H1 (cell line): ENCODE data around the gene PLEKHA3. TPM values are rescaled to one million over a fixed set of nuclear protein-coding genes. Genes with fewer than 3 reads are reported as not detected.

Source experiments
- CTCF ChIA-PET: fragments of 300-600 bp; sonication (Branson Sonifier 250); formaldehyde crosslinking; loops from one replicate; lab custom pipeline; 2021; ENCODE audit not compliant: partially characterized antibody; lab: Charles Lee
- POLR2A ChIA-PET: fragments of 300-600 bp; sonication (Branson Sonifier 250); formaldehyde crosslinking; loops from one replicate; lab custom pipeline; 2021; ENCODE audit warnings: inconsistent platforms; ENCODE audit not compliant: partially characterized antibody; lab: Charles Lee
- DNase-seq, 2 experiments: peaks; one replicate each; pipeline versions ENCODE4 v3.0.0 to v3.0.0-alpha.2; 2010 to 2022; ENCODE audit warnings: low spot score in 2 of 2, low read depth in 1 of 2, mixed read lengths in 1 of 2
- FAIRE-seq: peaks from 2 replicates; lab custom pipeline; 2011; peaks lifted over from hg19 to GRCh38; lab: Jason Lieb, UNC
- H2AFZ ChIP-seq: 2 replicates; pipeline ENCODE4 v1.8.1; 2012; ENCODE audit warnings: low read length, inconsistent platforms
- H2AK5ac ChIP-seq: 2 replicates; pipeline ENCODE4 v1.6.1; 2013; ENCODE audit warnings: low read depth, low read length
- H2BK120ac ChIP-seq: replicated peaks from 2 replicates; pipeline ENCODE3; 2013; ENCODE audit warnings: low read depth, low read length, inconsistent platforms
- H2BK12ac ChIP-seq: 2 replicates; pipeline ENCODE4 v1.6.1; 2013; ENCODE audit warnings: low read depth, low read length
- H2BK15ac ChIP-seq: 2 replicates; pipeline ENCODE4 v1.6.1; 2013; ENCODE audit warnings: low read length
- H2BK20ac ChIP-seq: 2 replicates; pipeline ENCODE4 v1.6.1; 2013; ENCODE audit warnings: low read length
- H2BK5ac ChIP-seq: 2 replicates; pipeline ENCODE4 v1.6.1; 2013; ENCODE audit warnings: low read depth, low read length
- H3K14ac ChIP-seq: 2 replicates; pipeline ENCODE4 v1.6.1; 2013; ENCODE audit warnings: inconsistent platforms; ENCODE audit not compliant: insufficient read length
- H3K18ac ChIP-seq: 2 replicates; pipeline ENCODE4 v1.6.1; 2013; ENCODE audit warnings: low read length; ENCODE audit errors: extremely low read depth
- H3K23ac ChIP-seq: 2 replicates; pipeline ENCODE4 v1.6.1; 2013; ENCODE audit warnings: inconsistent platforms; ENCODE audit not compliant: insufficient read length
- H3K23me2 ChIP-seq: 2 replicates; pipeline ENCODE4 v1.6.1; 2013; ENCODE audit warnings: low read depth, low read length
- H3K27ac ChIP-seq: 2 replicates; pipeline ENCODE4 v1.6.1; 2011; ENCODE audit warnings: low read depth, low read length, inconsistent platforms
- H3K27me3 ChIP-seq, 4 experiments: replicated peaks in 1 of 4; 1 replicate in 1 of 4; 2 replicates in 3 of 4; pipeline versions ENCODE4 v1.6.1 to v1.8.1; 2011 to 2013; ENCODE audit warnings: low read length in 3 of 4, mild to moderate bottlenecking in 3 of 4, inconsistent platforms in 2 of 4, mixed read lengths in 2 of 4, moderate library complexity in 1 of 4; ENCODE audit not compliant: control insufficient read depth in 3 of 4, insufficient read depth in 3 of 4; ENCODE audit errors: extremely low read depth in 1 of 4
- H3K36me3 ChIP-seq, 4 experiments: 2 replicates each; pipeline versions ENCODE4 v1.6.1 to v1.8.1; 2011 to 2013; ENCODE audit warnings: mild to moderate bottlenecking in 4 of 4, low read length in 3 of 4, moderate library complexity in 2 of 4, control low read depth in 1 of 4, inconsistent platforms in 1 of 4; ENCODE audit not compliant: insufficient read depth in 4 of 4, control insufficient read depth in 2 of 4
- H3K4ac ChIP-seq: replicated peaks from 2 replicates; pipeline ENCODE3; 2013; ENCODE audit warnings: low read length, low read depth, mixed read lengths, inconsistent platforms; ENCODE audit not compliant: insufficient read length
- H3K4me1 ChIP-seq, 4 experiments: replicated peaks in 1 of 4; 1 replicate in 1 of 4; 2 replicates in 3 of 4; pipeline versions ENCODE4 v1.6.1 to v1.8.1; 2011 to 2013; ENCODE audit warnings: low read length in 3 of 4, inconsistent platforms in 2 of 4, mixed read lengths in 1 of 4; ENCODE audit not compliant: insufficient read depth in 4 of 4, control insufficient read depth in 3 of 4
- H3K4me2 ChIP-seq, 2 experiments: 2 replicates each; pipeline versions ENCODE4 v1.6.1 to v1.8.1; 2011 to 2013; ENCODE audit warnings: low read depth in 2 of 2, low read length in 2 of 2, control low read depth in 1 of 2, inconsistent platforms in 1 of 2, mild to moderate bottlenecking in 1 of 2; ENCODE audit not compliant: insufficient read depth in 1 of 2
- H3K4me3 ChIP-seq, 4 experiments: fragments of 200-600, 300-600 bp in 1 of 4; sonication (generic), shearing (Covaris generic), sonication (Bioruptor Twin) in 1 of 4; 2 replicates each; pipeline versions ENCODE4 v1.5.1 to v1.8.1; 2011 to 2016; ENCODE audit warnings: low read length in 4 of 4, low read depth in 3 of 4, control low read depth in 2 of 4, inconsistent platforms in 2 of 4, mild to moderate bottlenecking in 2 of 4, mixed read lengths in 1 of 4, moderate library complexity in 1 of 4; ENCODE audit not compliant: insufficient read depth in 2 of 4; ENCODE audit errors: extremely low read depth in 1 of 4
- H3K56ac ChIP-seq: replicated peaks from 2 replicates; pipeline ENCODE3; 2013; ENCODE audit warnings: low read depth, mild to moderate bottlenecking, mixed read lengths, low read length, inconsistent platforms; ENCODE audit not compliant: insufficient read length
- H3K79me1 ChIP-seq: 2 replicates; pipeline ENCODE4 v1.6.1; 2013; ENCODE audit warnings: low read depth, low read length, control low read depth
- H3K79me2 ChIP-seq, 2 experiments: 2 replicates each; pipeline versions ENCODE4 v1.6.1 to v1.8.1; 2012 to 2013; ENCODE audit warnings: low read length in 2 of 2, mild to moderate bottlenecking in 2 of 2, inconsistent platforms in 1 of 2; ENCODE audit not compliant: insufficient read depth in 2 of 2, control insufficient read depth in 1 of 2
- H3K9ac ChIP-seq, 4 experiments: replicated peaks in 1 of 4; 1 replicate in 1 of 4; 2 replicates in 3 of 4; pipeline versions ENCODE4 v1.6.1 to v1.8.1; 2011 to 2013; ENCODE audit warnings: low read depth in 3 of 4, low read length in 3 of 4, control low read depth in 2 of 4, mild to moderate bottlenecking in 2 of 4, moderate library complexity in 2 of 4, inconsistent platforms in 1 of 4; ENCODE audit errors: extremely low read depth in 1 of 4
- H3K9me3 ChIP-seq, 2 experiments: 2 replicates each; pipeline versions ENCODE4 v1.6.1 to v1.8.1; 2012 to 2013; ENCODE audit warnings: mild to moderate bottlenecking in 2 of 2, moderate library complexity in 2 of 2, control low read depth in 1 of 2, inconsistent platforms in 1 of 2, low read depth in 1 of 2, low read length in 1 of 2, mixed read lengths in 1 of 2; ENCODE audit not compliant: insufficient read depth in 2 of 2
- H4K20me1 ChIP-seq, 2 experiments: replicated peaks in 1 of 2; 2 replicates each; pipeline versions ENCODE3 to v1.8.1; 2011 to 2013; ENCODE audit warnings: inconsistent platforms in 2 of 2, low read length in 2 of 2, mild to moderate bottlenecking in 1 of 2; ENCODE audit not compliant: insufficient read depth in 2 of 2, control insufficient read depth in 1 of 2
- H4K5ac ChIP-seq: 2 replicates; pipeline ENCODE4 v1.6.1; 2013; ENCODE audit warnings: low read length, low read depth, mixed read lengths, inconsistent platforms; ENCODE audit not compliant: insufficient read length
- H4K8ac ChIP-seq: 2 replicates; pipeline ENCODE4 v1.8.0; 2013; ENCODE audit warnings: mild to moderate bottlenecking, moderate library complexity, low read length, inconsistent platforms; ENCODE audit not compliant: insufficient read depth; ENCODE audit errors: extremely low read depth
- H4K91ac ChIP-seq: replicated peaks from 2 replicates; pipeline ENCODE3; 2013; ENCODE audit warnings: low read length, mixed read lengths, inconsistent platforms; ENCODE audit not compliant: insufficient read length
- BRCA1 ChIP-seq: IDR thresholded peaks from 2 replicates; pipeline ENCODE4 v1.6.1; 2012; ENCODE audit warnings: low read depth, low read length, improper control_type of control experiment
- RBBP5 ChIP-seq: IDR thresholded peaks from 2 replicates; pipeline ENCODE4 v1.7.1; 2012; ENCODE audit warnings: low read depth, mild to moderate bottlenecking, inconsistent platforms, low read length, moderate library complexity, borderline replicate concordance
- RFX5 ChIP-seq: IDR thresholded peaks from 2 replicates; pipeline ENCODE4 v1.6.1; 2011; ENCODE audit warnings: low read depth, low read length, improper control_type of control experiment, borderline replicate concordance
- SAP30 ChIP-seq: fragments of 300-600 bp; sonication (generic); IDR thresholded peaks from 2 replicates; pipeline ENCODE4 v1.7.1; 2012; ENCODE audit warnings: low read length, moderate library complexity, mild to moderate bottlenecking, inconsistent platforms; ENCODE audit not compliant: insufficient read depth, insufficient replicate concordance
- SIRT6 ChIP-seq: IDR thresholded peaks from one replicate; pipeline ENCODE4 v1.7.1; 2012; ENCODE audit warnings: low read length, inconsistent platforms
- WGBS, 2 experiments: shearing (Covaris generic) in 1 of 2; methylation state at CpG; one replicate each; pipeline versions ENCODE4 v1.1.6 to v1.1.7; 2013 to 2015; ENCODE audit warnings: low lambda C conversion rate in 2 of 2, mixed read lengths in 2 of 2, inconsistent platforms in 1 of 2, low coverage in 1 of 2, missing lambda C conversion rate in 1 of 2; ENCODE audit not compliant: insufficient replicate concordance in 2 of 2, insufficient coverage in 1 of 2, insufficient read length in 1 of 2; ENCODE audit errors: extremely low coverage in 1 of 2, missing lambda C conversion rate in 1 of 2; 5-methylcytosine and 5-hydroxymethylcytosine counted together
- polyA plus RNA-seq, 7 experiments: library from polyadenylated mRNA; depleted of rRNA in 3 of 7; stranded (reverse) in 5 of 7; unstranded in 2 of 7; fragments of >200 nt in 5 of 7; fragments of 200-250 nt in 2 of 7; gene quantifications; 1 replicate in 5 of 7; 2 replicates in 1 of 7; 4 replicates in 1 of 7; pipeline versions ENCODE4 v1.2.1 to v1.2.3, GENCODE V29; 2011 to 2013; ENCODE audit warnings: missing spikeins in 2 of 7, mixed read lengths in 2 of 7
- total RNA-seq: library from RNA; stranded (reverse); fragmentation: NEBNext Ultra II Directional; extraction: Animal tissue kit (Norgen Biotek cat#: 25700); gene quantifications from 2 replicates; pipeline ENCODE4 v1.2.1, GENCODE V29; 2021

Gene PLEKHA3
- total and polyA plus RNA-seq, 2 of the 8 experiments (the other 6 are each of a cell fraction or from before 2014, with no cell fraction given) = 1.9 to 20.1 TPM

DNA sequence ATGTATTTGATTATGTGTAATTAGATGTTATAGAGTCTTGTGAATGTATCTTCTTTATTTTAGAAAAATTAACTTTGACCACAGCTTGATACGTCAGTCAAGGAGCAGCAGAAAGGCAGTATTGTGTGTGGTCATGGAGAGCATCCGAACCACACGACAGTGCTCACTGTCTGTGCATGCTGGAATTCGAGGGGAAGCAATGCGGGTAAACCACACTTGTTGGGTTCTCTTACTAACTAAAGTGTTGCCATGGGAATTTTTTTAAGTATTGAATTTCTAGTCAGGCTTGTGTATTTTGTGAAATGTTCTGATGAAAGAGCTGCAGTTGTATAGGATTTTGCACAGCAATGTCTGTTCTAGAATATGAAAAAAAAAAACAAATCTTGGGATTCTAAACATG, 24.3 kb upstream of the PLEKHA3 start:
- CTCF ChIA-PET = interaction anchor here (1.5 kb wide), 1 partner anchor 66 kb away, joined by 4 read pairs; no protein-coding TSS in a partner anchor
- no peak overlapping the region for H4K8ac ChIP-seq
- FAIRE-seq = no peak

More for the DNA sequence above, 24.3 kb upstream of the PLEKHA3 start:
- Histone ChIP-seq H3K23ac (no peak overlapping the region), H2AK5ac (no peak overlapping the region), H3K4me3 (no peak overlapping the region), H3K4ac (no peak overlapping the region), H3K36me3 (no peaks in the 10 kb centered on the region), H2BK20ac (no peak overlapping the region), H3K27ac (no peak overlapping the region), H3K79me1 (no peaks in the 10 kb centered on the region), H3K14ac (no peak overlapping the region), H3K23me2 (no peaks in the 10 kb centered on the region; the same call in 1 of the 2 replicates), H3K56ac (no peak overlapping the region), H4K5ac (no peak overlapping the region), H2BK15ac (no peak overlapping the region), H3K18ac (no peak overlapping the region), H3K9me3 (no peaks in the 10 kb centered on the region), H2BK5ac (no peak overlapping the region), H3K27me3 (no peaks in the 10 kb centered on the region), H3K79me2 (no peaks in the 10 kb centered on the region), H3K9ac (no peak overlapping the region), H2BK12ac (no peak overlapping the region), H4K91ac (no peak overlapping the region), H3K4me2 (no peak overlapping the region), H2AFZ (no peak overlapping the region), H4K20me1 (no peaks in the 10 kb centered on the region), H2BK120ac (no peak overlapping the region), H3K4me1 (no peaks in the 10 kb centered on the region; a peak in 2 of 7 replicates)
- WGBS, 2 experiments = 97% methylated on average over 5 of the region's 5 CpGs; no CpG with 5 or more reads in 1 of the 2 experiments
- TF ChIP-seq SAP30 (no peak), RFX5 (no peak), RBBP5 (no peak), BRCA1 (no peak), SIRT6 (no peak)
- POLR2A ChIA-PET = interaction anchor here (0.6 to 1.2 kb wide), 2 partner anchors 24 to 64 kb away, joined by 3 read pairs; no protein-coding TSS in a partner anchor
- no peak for DNase-seq
